ENCODE results near the gene BNIP5. TPM values are rescaled to one million over a fixed set of nuclear protein-coding genes. Genes with fewer than 3 reads are reported as not detected.

The BNIP5 gene
- total RNA-seq, 2 experiments from 2014 or later: not detected

GRCh38 chr6:36267731-36268477 lies 68.8 kb downstream of the BNIP5 start:
- no peaks in the 10 kb centered on the region for H3K9me3 ChIP-seq (ENCODE audit: low read length)
- no peaks in the 10 kb centered on the region for H3K79me2 ChIP-seq (ENCODE audit: insufficient read depth, low read depth, low read length)
- BruUV-seq (replicated peaks): no TSS peak
- DNase-seq (ENCODE audit: low spot score): no peak
- POLR2A ChIA-PET: interaction anchor here (1.1 kb wide), 1 partner anchor 37 kb away, joined by 3 read pairs; no protein-coding TSS in a partner anchor
- H2AFZ ChIP-seq (ENCODE audit: low read length): no peak overlapping the region
- intact Hi-C loops (cut with micrococcal nuclease; ENCODE audit: unreplicated experiment): no loop called here
- no peak overlapping the region for H3K4me2 ChIP-seq (ENCODE audit: low read length)
- CTCF ChIA-PET (ENCODE audit: unreplicated experiment): interaction anchor here (0.6 kb wide), 1 partner anchor 254 kb away, joined by 3 read pairs; no protein-coding TSS in a partner anchor
- H4K20me1 ChIP-seq (ENCODE audit: insufficient read depth, low read length): no peaks in the 10 kb centered on the region
- H3K27ac ChIP-seq (ENCODE audit: low read depth, low read length, poor library complexity, severe bottlenecking): no peak overlapping the region
- TF ChIP-seq EZH2phosphoT487 (IDR thresholded peaks at IDR 0.05; ENCODE audit: borderline replicate concordance, low read depth, low read length): no peak
- TF ChIP-seq, protein P1, sequence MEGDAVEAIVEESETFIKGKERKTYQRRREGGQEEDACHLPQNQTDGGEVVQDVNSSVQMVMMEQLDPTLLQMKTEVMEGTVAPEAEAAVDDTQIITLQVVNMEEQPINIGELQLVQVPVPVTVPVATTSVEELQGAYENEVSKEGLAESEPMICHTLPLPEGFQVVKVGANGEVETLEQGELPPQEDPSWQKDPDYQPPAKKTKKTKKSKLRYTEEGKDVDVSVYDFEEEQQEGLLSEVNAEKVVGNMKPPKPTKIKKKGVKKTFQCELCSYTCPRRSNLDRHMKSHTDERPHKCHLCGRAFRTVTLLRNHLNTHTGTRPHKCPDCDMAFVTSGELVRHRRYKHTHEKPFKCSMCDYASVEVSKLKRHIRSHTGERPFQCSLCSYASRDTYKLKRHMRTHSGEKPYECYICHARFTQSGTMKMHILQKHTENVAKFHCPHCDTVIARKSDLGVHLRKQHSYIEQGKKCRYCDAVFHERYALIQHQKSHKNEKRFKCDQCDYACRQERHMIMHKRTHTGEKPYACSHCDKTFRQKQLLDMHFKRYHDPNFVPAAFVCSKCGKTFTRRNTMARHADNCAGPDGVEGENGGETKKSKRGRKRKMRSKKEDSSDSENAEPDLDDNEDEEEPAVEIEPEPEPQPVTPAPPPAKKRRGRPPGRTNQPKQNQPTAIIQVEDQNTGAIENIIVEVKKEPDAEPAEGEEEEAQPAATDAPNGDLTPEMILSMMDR (conservative IDR thresholded peaks at IDR 0.05; ENCODE audit: low read length): no peak
- no peaks in the 10 kb centered on the region for H3K9me2 ChIP-seq (ENCODE audit: insufficient read depth, low read length)
- H3K4me3 ChIP-seq (ENCODE audit: low read depth, low read length, poor library complexity, severe bottlenecking): no peak overlapping the region
- no peaks in the 10 kb centered on the region for H3K36me3 ChIP-seq (ENCODE audit: insufficient read depth, low read length)
- no peaks in the 10 kb centered on the region for H3K4me1 ChIP-seq (ENCODE audit: insufficient read depth, low read length, poor library complexity, severe bottlenecking)

- POLR2A ChIA-PET: interaction anchor here (1.1 kb wide), 1 partner anchor 37 kb away, joined by 3 read pairs; no protein-coding TSS in a partner anchor
- no peaks in the 10 kb centered on the region for H3K9me2 ChIP-seq (ENCODE audit: insufficient read depth, low read length)
- TF ChIP-seq, protein P1 (conservative IDR thresholded peaks at IDR 0.05; ENCODE audit: low read length): no peak
- no peak for TF ChIP-seq EZH2phosphoT487 (IDR thresholded peaks at IDR 0.05; ENCODE audit: borderline replicate concordance, low read depth, low read length)
- no peaks in the 10 kb centered on the region for H3K79me2 ChIP-seq (ENCODE audit: insufficient read depth, low read depth, low read length)
- H3K4me2 ChIP-seq (ENCODE audit: low read length): no peak overlapping the region
- BruUV-seq (replicated peaks): no TSS peak
- no peaks in the 10 kb centered on the region for H4K20me1 ChIP-seq (ENCODE audit: insufficient read depth, low read length)
- H2AFZ ChIP-seq (ENCODE audit: low read length): no peak overlapping the region
- intact Hi-C loops (cut with micrococcal nuclease; ENCODE audit: unreplicated experiment): no loop called here
- H3K4me1 ChIP-seq (ENCODE audit: insufficient read depth, low read length, poor library complexity, severe bottlenecking): no peaks in the 10 kb centered on the region
- CTCF ChIA-PET (ENCODE audit: unreplicated experiment): interaction anchor here (0.6 to 1.0 kb wide), 3 partner anchors 15 to 255 kb away, joined by 3 to 4 read pairs (median 3); no protein-coding TSS in a partner anchor
- no peak overlapping the region for H3K27ac ChIP-seq (ENCODE audit: low read depth, low read length, poor library complexity, severe bottlenecking)
- no peak overlapping the region for H3K4me3 ChIP-seq (ENCODE audit: low read depth, low read length, poor library complexity, severe bottlenecking)
- no peak for DNase-seq (ENCODE audit: low spot score)
- H3K36me3 ChIP-seq (ENCODE audit: insufficient read depth, low read length): no peaks in the 10 kb centered on the region
- H3K9me3 ChIP-seq (ENCODE audit: low read length): no peaks in the 10 kb centered on the region
Observed at GRCh38 chr6:36266913-36267644, 69.6 kb downstream of the BNIP5 start.

Other genes starting within 250 kb of the BNIP5 start
- 0.88 TPM in 2 replicates for gene MAPK13, start 206.4 kb downstream of the BNIP5 start, total RNA-seq (2014; rRNA removed; shearing (Covaris generic))
- gene MAPK13, start 206.4 kb downstream of the BNIP5 start, total RNA-seq (2022): 1.2 and 1.8 TPM in 2 replicates
- gene BRPF3, start 140.1 kb downstream of the BNIP5 start, total RNA-seq (2014; rRNA removed; shearing (Covaris generic)): 3.9 and 10.4 TPM in 2 replicates
- 11.0 and 12.0 TPM in 2 replicates for gene BRPF3, start 140.1 kb downstream of the BNIP5 start, total RNA-seq (2022)
- gene PNPLA1, start 66.8 kb downstream of the BNIP5 start, total RNA-seq (2014; rRNA removed; shearing (Covaris generic)): not detected in 2 replicates
- not detected in 2 replicates for gene PNPLA1, start 66.8 kb downstream of the BNIP5 start, total RNA-seq (2022)
- not detected in 2 replicates for gene ETV7, start 50.8 kb upstream of the BNIP5 start, total RNA-seq (2014; rRNA removed; shearing (Covaris generic))
- not detected in 2 replicates for gene ETV7, start 50.8 kb upstream of the BNIP5 start, total RNA-seq (2022)
- 0.15 TPM in 1 of 2 replicates, not detected in the other for gene PXT1, start 106.0 kb upstream of the BNIP5 start, total RNA-seq (2014; rRNA removed; shearing (Covaris generic))
- 0.25 and 0.41 TPM in 2 replicates for gene PXT1, start 106.0 kb upstream of the BNIP5 start, total RNA-seq (2022)
- 73.6 and 74.8 TPM in 2 replicates for gene KCTD20, start 106.1 kb upstream of the BNIP5 start, total RNA-seq (2014; rRNA removed; shearing (Covaris generic))
- gene KCTD20, start 106.1 kb upstream of the BNIP5 start, total RNA-seq (2022): 84.6 and 89.4 TPM in 2 replicates
- gene STK38, start 210.6 kb upstream of the BNIP5 start, total RNA-seq (2014; rRNA removed; shearing (Covaris generic)): 22.4 and 29.4 TPM in 2 replicates
- gene STK38, start 210.6 kb upstream of the BNIP5 start, total RNA-seq (2022): 42.5 and 46.5 TPM in 2 replicates